HL-60 (cell line): ENCODE results near the gene ADAMTS2.

Source experiments
- DNase-seq, 2 experiments: peaks; one replicate each; pipeline ENCODE4 v3.0.0-alpha.2; 2010 to 2020; ENCODE audit warnings: low read depth in 1 of 2, low spot score in 1 of 2
- H3K27ac ChIP-seq: fragments of 250-450 bp; sonication (Bioruptor Pico); replicated peaks from 2 replicates; pipeline ENCODE4 v1.5.1; 2020; ENCODE audit warnings: mild to moderate bottlenecking, moderate library complexity
- H3K27me3 ChIP-seq: fragments of 250-450 bp; sonication (Bioruptor Pico); 2 replicates; pipeline ENCODE4 v1.5.1; 2021; ENCODE audit warnings: mild to moderate bottlenecking, moderate library complexity; ENCODE audit not compliant: insufficient read depth, poor library complexity, severe bottlenecking
- H3K4me3 ChIP-seq: replicated peaks from 2 replicates; pipeline ENCODE4 v1.5.1; 2011; ENCODE audit warnings: mild to moderate bottlenecking, control low read depth, low read length; ENCODE audit not compliant: insufficient read depth
- CTCF ChIP-seq: IDR thresholded peaks from one replicate; pipeline ENCODE4 v1.5.1; 2011; ENCODE audit warnings: low read length, control low read depth, inconsistent platforms; ENCODE audit not compliant: insufficient read depth
- GABPA ChIP-seq: IDR thresholded peaks from 2 replicates; pipeline ENCODE4 v1.6.1; 2012; ENCODE audit warnings: low read depth
- POLR2AphosphoS5 ChIP-seq: IDR thresholded peaks from 2 replicates; pipeline ENCODE4 v1.6.1; 2012; ENCODE audit warnings: low read depth
- SPI1 ChIP-seq: IDR thresholded peaks from 2 replicates; pipeline ENCODE4 v1.6.1; 2012; ENCODE audit warnings: low read depth, mild to moderate bottlenecking, borderline replicate concordance
- TF ChIP-seq, protein P1 (sequence below): IDR thresholded peaks from 2 replicates; pipeline ENCODE4 v1.6.1; 2012; ENCODE audit warnings: low read depth; ENCODE audit not compliant: insufficient replicate concordance

The ADAMTS2 gene

DNA sequence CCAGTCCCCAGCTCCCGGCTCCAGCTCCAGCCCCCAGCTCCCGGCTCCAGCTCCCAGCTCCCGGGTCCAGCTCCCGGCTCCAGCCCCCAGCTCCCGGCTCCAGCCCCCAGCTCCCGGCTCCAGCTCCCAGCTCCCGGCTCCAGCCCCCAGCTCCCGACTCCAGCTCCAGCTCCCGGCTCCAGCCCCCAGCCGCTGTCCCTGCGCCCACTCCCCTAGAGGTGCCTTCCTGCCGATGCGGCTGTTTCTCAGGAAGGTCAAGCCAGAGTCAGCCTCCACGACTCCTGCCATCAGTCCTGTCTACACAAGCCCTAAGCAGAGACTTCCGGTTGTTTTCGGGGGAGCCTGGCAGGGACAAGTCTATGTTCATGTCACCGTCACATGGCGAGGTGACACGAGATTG is 210.3 kb downstream of the ADAMTS2 start:
- Histone ChIP-seq H3K4me3 (no peak overlapping the region), H3K27ac (no peak overlapping the region), H3K27me3 (no peaks in the 10 kb centered on the region)
- TF ChIP-seq POLR2AphosphoS5: no peak
- TF ChIP-seq CTCF: no peak
- no peak for TF ChIP-seq GABPA
- no peak for TF ChIP-seq SPI1
- TF ChIP-seq, protein P1, sequence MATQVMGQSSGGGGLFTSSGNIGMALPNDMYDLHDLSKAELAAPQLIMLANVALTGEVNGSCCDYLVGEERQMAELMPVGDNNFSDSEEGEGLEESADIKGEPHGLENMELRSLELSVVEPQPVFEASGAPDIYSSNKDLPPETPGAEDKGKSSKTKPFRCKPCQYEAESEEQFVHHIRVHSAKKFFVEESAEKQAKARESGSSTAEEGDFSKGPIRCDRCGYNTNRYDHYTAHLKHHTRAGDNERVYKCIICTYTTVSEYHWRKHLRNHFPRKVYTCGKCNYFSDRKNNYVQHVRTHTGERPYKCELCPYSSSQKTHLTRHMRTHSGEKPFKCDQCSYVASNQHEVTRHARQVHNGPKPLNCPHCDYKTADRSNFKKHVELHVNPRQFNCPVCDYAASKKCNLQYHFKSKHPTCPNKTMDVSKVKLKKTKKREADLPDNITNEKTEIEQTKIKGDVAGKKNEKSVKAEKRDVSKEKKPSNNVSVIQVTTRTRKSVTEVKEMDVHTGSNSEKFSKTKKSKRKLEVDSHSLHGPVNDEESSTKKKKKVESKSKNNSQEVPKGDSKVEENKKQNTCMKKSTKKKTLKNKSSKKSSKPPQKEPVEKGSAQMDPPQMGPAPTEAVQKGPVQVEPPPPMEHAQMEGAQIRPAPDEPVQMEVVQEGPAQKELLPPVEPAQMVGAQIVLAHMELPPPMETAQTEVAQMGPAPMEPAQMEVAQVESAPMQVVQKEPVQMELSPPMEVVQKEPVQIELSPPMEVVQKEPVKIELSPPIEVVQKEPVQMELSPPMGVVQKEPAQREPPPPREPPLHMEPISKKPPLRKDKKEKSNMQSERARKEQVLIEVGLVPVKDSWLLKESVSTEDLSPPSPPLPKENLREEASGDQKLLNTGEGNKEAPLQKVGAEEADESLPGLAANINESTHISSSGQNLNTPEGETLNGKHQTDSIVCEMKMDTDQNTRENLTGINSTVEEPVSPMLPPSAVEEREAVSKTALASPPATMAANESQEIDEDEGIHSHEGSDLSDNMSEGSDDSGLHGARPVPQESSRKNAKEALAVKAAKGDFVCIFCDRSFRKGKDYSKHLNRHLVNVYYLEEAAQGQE: no peak
- no peak for DNase-seq

DNA sequence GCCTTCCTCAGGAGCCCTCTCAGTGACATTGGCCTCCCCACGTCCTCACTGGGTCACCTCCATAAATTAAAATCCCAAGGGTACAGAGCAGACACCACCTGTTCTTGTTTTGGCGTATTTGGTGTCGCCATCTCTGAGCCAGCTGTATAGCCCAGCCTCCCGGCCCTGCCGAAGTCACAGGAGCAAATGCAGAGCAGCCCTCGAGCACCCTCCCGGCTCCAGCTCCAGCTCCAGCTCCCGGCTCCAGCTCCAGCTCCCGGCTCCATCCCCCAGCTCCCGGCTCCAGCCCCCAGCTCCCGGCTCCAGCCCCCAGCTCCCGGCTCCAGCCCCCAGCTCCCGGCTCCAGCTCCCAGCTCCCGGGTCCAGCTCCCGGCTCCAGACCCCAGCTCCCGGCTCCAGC is 210.8 kb downstream of the ADAMTS2 start:
- Histone ChIP-seq H3K4me3 (no peak overlapping the region), H3K27ac (no peak overlapping the region), H3K27me3 (no peaks in the 10 kb centered on the region)
- TF ChIP-seq POLR2AphosphoS5: no peak
- TF ChIP-seq CTCF: no peak
- no peak for TF ChIP-seq SPI1
- TF ChIP-seq, protein P1: no peak
- TF ChIP-seq GABPA: no peak
- no peak for DNase-seq

- TF ChIP-seq, protein P1: no peak
- no peak for TF ChIP-seq SPI1
- no peak for TF ChIP-seq POLR2AphosphoS5
- no peak for TF ChIP-seq GABPA
- TF ChIP-seq CTCF: no peak
- no peak for DNase-seq
- Histone ChIP-seq H3K4me3 (no peak overlapping the region), H3K27ac (no peak overlapping the region), H3K27me3 (no peaks in the 10 kb centered on the region)
Observed at GRCh38 chr5:179132586-179133355, 212.5 kb downstream of the ADAMTS2 start.
